Fibroblast of lung (primary cell): ENCODE measurements around the gene ITGA3. TPM values are rescaled to one million over a fixed set of nuclear protein-coding genes. Genes with fewer than 3 reads are reported as not detected.

Experiments
- DNase-seq, 2 donors: peaks; one replicate each; pipeline versions ENCODE4 v3.0.0 to v3.0.0-alpha.2; 2010; ENCODE audit warnings: low read depth in 2 of 2
- H2AFZ ChIP-seq: 2 replicates; pipeline ENCODE4 v1.5.1; 2012; ENCODE audit warnings: low read length, control low read depth, inconsistent platforms
- H3K27ac ChIP-seq: 2 replicates; pipeline ENCODE4 v1.5.1; 2011; ENCODE audit warnings: low read length, control low read depth; ENCODE audit not compliant: insufficient read depth
- H3K27me3 ChIP-seq: 2 replicates; pipeline ENCODE4 v1.5.1; 2011; ENCODE audit warnings: mild to moderate bottlenecking, low read length; ENCODE audit not compliant: control insufficient read depth, insufficient read depth
- H3K36me3 ChIP-seq: 2 replicates; pipeline ENCODE4 v1.5.1; 2011; ENCODE audit warnings: low read length; ENCODE audit not compliant: control insufficient read depth, insufficient read depth
- H3K4me1 ChIP-seq: 2 replicates; pipeline ENCODE4 v1.5.1; 2011; ENCODE audit warnings: low read length; ENCODE audit not compliant: control insufficient read depth, insufficient read depth; ENCODE audit errors: extremely low read depth
- H3K4me2 ChIP-seq: 2 replicates; pipeline ENCODE4 v1.5.1; 2011; ENCODE audit warnings: low read length, control low read depth; ENCODE audit not compliant: insufficient read depth; ENCODE audit errors: extremely low read depth
- H3K4me3 ChIP-seq, 4 experiments: fragments of 200-600 bp in 1 of 4; sonication (generic) in 1 of 4; replicated peaks in 1 of 4; 2 replicates each; pipeline ENCODE4 v1.5.1; 2011 to 2016; ENCODE audit warnings: low read length in 4 of 4, low read depth in 3 of 4, mild to moderate bottlenecking in 3 of 4, control low read depth in 2 of 4, inconsistent platforms in 1 of 4, mixed read lengths in 1 of 4; ENCODE audit not compliant: insufficient read depth in 1 of 4; ENCODE audit errors: control extremely low read depth in 1 of 4
- H3K79me2 ChIP-seq: 2 replicates; pipeline ENCODE4 v1.5.1; 2012; ENCODE audit warnings: mild to moderate bottlenecking, low read length, inconsistent platforms; ENCODE audit not compliant: control insufficient read depth, insufficient read depth
- H3K9ac ChIP-seq: 2 replicates; pipeline ENCODE4 v1.5.1; 2011; ENCODE audit warnings: mild to moderate bottlenecking, low read length, control low read depth; ENCODE audit not compliant: insufficient read depth
- H3K9me3 ChIP-seq: 2 replicates; pipeline ENCODE4 v1.5.1; 2012; ENCODE audit warnings: low read depth, low read length; ENCODE audit not compliant: control insufficient read depth, insufficient read depth
- H4K20me1 ChIP-seq: 2 replicates; pipeline ENCODE4 v1.5.1; 2011; ENCODE audit warnings: low read length; ENCODE audit not compliant: control insufficient read depth, insufficient read depth; ENCODE audit errors: extremely low read depth
- CTCF ChIP-seq, 2 donors: IDR thresholded peaks in 1 of 2; conservative IDR thresholded peaks in 1 of 2; 1 replicate in 1 of 2; 2 replicates in 1 of 2; pipeline ENCODE4 v1.5.1; 2011 to 2012; ENCODE audit warnings: low read length in 2 of 2, control low read depth in 1 of 2, inconsistent platforms in 1 of 2, low read depth in 1 of 2, mild to moderate bottlenecking in 1 of 2
- EZH2 ChIP-seq: IDR thresholded peaks from 2 replicates; pipeline ENCODE4 v1.5.1; 2012; ENCODE audit warnings: low read length, control low read depth, mild to moderate bottlenecking; ENCODE audit errors: missing control alignments
- polyA plus RNA-seq, 2 donors: library from polyadenylated mRNA; depleted of rRNA in 1 of 2; stranded (reverse) in 1 of 2; unstranded in 1 of 2; fragments of >200 nt; gene quantifications; 2 replicates each; pipeline ENCODE4 v1.2.1, GENCODE V29; 2011 to 2012; ENCODE audit warnings: missing spikeins in 1 of 2
- total RNA-seq: library from RNA; depleted of rRNA; stranded (reverse); fragments of >200 nt; gene quantifications from 2 replicates; pipeline ENCODE4 v1.2.1, GENCODE V29; 2014

Gene ITGA3
- total and polyA plus RNA-seq, 2 donors (not counting 1 experiment from before 2014, with no cell fraction given), result 67.3 to 269 TPM

GRCh38 chr17:50070908-50071680, 15.2 kb downstream of the ITGA3 start:
- Histone ChIP-seq H2AFZ (no peak overlapping the region), H3K27ac (no peak overlapping the region), H3K9ac (no peak overlapping the region), H3K27me3 (no peaks in the 10 kb centered on the region), H3K79me2 (peaks cover 23% of the 10 kb centered on the region), H4K20me1 (no peaks in the 10 kb centered on the region), H3K4me3 (no peak overlapping the region), H3K9me3 (no peaks in the 10 kb centered on the region), H3K4me1 (no peaks in the 10 kb centered on the region), H3K36me3 (peaks cover 39% of the 10 kb centered on the region), H3K4me2 (no peak overlapping the region)
- no peak for TF ChIP-seq EZH2
- DNase-seq, result no peak

GRCh38 chr17:50071692-50072091, 15.8 kb downstream of the ITGA3 start:
- Histone ChIP-seq H3K36me3 (peaks cover 41% of the 10 kb centered on the region), H2AFZ (no peak overlapping the region), H3K27ac (no peak overlapping the region), H3K79me2 (peaks cover 18% of the 10 kb centered on the region), H3K9ac (no peak overlapping the region), H3K4me1 (no peaks in the 10 kb centered on the region), H3K4me3 (no peak overlapping the region), H3K27me3 (no peaks in the 10 kb centered on the region), H3K4me2 (no peak overlapping the region), H3K9me3 (no peaks in the 10 kb centered on the region), H4K20me1 (no peaks in the 10 kb centered on the region)
- TF ChIP-seq EZH2, result no peak
- DNase-seq, result no peak

- Histone ChIP-seq H4K20me1 (no peaks in the 10 kb centered on the region), H3K4me3 (no peak overlapping the region), H3K27me3 (no peaks in the 10 kb centered on the region), H3K27ac (no peak overlapping the region), H2AFZ (no peak overlapping the region), H3K4me2 (no peak overlapping the region), H3K9me3 (no peaks in the 10 kb centered on the region), H3K9ac (no peak overlapping the region), H3K4me1 (no peaks in the 10 kb centered on the region), H3K36me3 (peaks cover 44% of the 10 kb centered on the region), H3K79me2 (peaks cover 14% of the 10 kb centered on the region)
- no peak for DNase-seq
- TF ChIP-seq CTCF (conservative IDR thresholded peaks at IDR 0.05 in 1 of 2, IDR thresholded peaks at IDR 0.05 in 1 of 2; ENCODE audit: low read depth in 1 of 2, low read length in 2 of 2) (no peak), EZH2 (no peak)
Measured at GRCh38 chr17:50072130-50072529, 16.2 kb downstream of the ITGA3 start.

- peak in 1 of 2 donors; percentile 53 for DNase-seq
- peaks cover 6% of the 10 kb centered on the region for H3K79me2 ChIP-seq
Measured at GRCh38 chr17:50072925-50073324, 17.0 kb downstream of the ITGA3 start.

More at GRCh38 chr17:50072925-50073324, 17.0 kb downstream of the ITGA3 start:
- Histone ChIP-seq H3K9ac (no peak overlapping the region), H3K4me2 (no peak overlapping the region), H3K4me3 (no peak overlapping the region), H3K27me3 (no peaks in the 10 kb centered on the region), H3K27ac (no peak overlapping the region), H4K20me1 (no peaks in the 10 kb centered on the region), H3K4me1 (no peaks in the 10 kb centered on the region), H3K36me3 (peaks cover 49% of the 10 kb centered on the region), H2AFZ (no peak overlapping the region), H3K9me3 (no peaks in the 10 kb centered on the region)
- TF ChIP-seq CTCF (conservative IDR thresholded peaks at IDR 0.05 in 1 of 2, IDR thresholded peaks at IDR 0.05 in 1 of 2; ENCODE audit: low read depth in 1 of 2, low read length in 2 of 2) (no peak), EZH2 (no peak)
